ENCODE results near the gene ANKRD42. TPM values are rescaled to one million over a fixed set of nuclear protein-coding genes. Genes with fewer than 3 reads are reported as not detected.

The ANKRD42 gene
- total RNA-seq, 1 donor from 2014 or later, result 11.5 TPM

DNA sequence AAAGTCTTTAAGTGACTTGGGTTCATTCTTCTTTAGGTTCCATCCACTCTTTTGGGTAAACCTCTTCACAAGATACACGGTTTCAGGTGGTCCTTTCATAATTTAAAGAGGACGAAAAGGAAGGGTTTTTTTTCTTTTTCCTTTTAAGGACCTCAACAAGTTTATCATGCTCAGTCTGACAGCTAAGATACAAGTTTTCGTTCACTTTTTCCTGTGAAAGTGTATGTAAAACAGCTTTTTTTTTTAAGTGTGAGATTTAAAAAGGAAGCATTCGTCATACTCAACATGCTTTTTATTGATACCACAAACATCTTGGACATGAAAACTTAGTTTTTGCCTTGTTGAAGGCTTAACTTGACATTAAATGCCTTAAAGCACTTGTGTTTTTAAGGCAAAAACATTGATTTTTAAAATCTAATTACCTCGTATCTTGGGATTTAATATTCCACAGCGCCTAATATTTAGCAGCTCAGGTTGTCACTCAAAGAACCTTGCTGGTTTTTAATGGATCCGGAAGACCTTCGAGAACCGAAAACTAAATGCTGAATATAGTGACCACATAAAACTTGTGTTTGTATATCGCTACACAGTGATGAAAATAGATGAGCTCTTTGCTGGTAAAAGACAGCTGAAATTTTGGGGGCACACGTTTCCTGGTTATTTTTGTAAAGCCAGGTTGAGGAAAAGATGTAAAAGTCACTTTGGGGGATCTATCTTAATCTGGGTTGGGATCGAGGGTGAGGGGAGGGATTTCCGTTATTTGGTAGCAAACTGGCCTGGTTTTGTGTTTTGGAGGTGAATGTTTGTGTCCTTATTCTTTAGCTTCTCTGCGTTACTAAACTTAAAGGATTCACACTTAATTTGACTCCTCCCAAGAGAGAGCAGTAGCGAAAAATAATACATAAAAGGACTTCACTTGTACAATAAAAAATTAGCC lies 34.3 kb upstream of the ANKRD42 start:
- Histone ChIP-seq H3K27me3 (ENCODE audit: control insufficient read depth, insufficient read depth, low read length) (no peaks in the 10 kb centered on the region), H3K4me3 (ENCODE audit: low read depth, low read length) (peak overlapping the region; percentile 51), H3K36me3 (ENCODE audit: control insufficient read depth, insufficient read depth, low read length) (no peaks in the 10 kb centered on the region)
- TF ChIP-seq, protein P1, sequence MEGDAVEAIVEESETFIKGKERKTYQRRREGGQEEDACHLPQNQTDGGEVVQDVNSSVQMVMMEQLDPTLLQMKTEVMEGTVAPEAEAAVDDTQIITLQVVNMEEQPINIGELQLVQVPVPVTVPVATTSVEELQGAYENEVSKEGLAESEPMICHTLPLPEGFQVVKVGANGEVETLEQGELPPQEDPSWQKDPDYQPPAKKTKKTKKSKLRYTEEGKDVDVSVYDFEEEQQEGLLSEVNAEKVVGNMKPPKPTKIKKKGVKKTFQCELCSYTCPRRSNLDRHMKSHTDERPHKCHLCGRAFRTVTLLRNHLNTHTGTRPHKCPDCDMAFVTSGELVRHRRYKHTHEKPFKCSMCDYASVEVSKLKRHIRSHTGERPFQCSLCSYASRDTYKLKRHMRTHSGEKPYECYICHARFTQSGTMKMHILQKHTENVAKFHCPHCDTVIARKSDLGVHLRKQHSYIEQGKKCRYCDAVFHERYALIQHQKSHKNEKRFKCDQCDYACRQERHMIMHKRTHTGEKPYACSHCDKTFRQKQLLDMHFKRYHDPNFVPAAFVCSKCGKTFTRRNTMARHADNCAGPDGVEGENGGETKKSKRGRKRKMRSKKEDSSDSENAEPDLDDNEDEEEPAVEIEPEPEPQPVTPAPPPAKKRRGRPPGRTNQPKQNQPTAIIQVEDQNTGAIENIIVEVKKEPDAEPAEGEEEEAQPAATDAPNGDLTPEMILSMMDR (IDR thresholded peaks at IDR 0.05; ENCODE audit: insufficient read depth, low read length, poor library complexity, severe bottlenecking), result no peak
- no peak for DNase-seq (ENCODE audit: low read depth)

DNA sequence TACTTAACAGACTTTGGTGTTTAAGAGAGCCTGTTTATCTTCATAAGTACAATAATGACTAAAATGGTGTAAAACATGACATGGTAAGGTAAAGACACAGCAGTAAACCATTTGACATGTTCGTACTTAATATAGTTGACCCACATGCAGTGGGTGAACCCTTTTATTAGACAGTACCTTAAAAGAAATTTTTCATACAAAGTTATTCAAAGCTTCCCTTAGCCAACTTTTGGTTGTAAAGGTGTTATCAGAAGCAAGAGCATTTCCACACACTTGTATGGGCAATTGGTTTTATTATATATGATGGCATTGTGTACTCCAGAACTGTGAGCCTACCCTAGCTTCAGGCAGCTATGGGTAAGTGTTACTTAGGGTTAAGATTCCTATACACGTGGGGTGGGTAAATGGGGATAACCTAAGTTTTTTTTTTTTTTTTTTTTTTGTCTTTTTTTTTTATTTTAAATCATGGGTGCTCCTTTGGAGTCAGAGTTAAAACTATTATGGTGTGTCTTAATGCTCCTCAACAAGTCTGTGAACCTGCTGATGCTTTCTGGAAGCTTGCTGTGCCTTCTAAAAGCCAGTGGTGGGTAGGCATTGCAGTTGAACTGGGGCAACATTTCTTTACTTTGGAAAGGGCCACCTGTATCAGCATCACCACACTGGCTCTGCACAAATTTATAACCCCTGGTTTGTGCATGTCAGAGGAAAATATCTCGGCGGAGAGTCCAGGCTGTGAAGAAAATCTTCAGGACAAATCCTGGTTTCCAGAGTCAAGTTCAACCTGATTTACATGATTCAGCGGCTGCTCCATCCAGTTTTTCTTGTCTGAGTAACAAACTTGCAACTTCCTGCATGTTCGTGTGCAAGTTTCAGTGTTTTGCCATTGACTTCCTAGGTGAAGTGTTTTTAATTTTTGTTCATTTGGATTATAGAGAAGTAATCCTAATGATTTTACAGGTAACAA lies 33.3 kb upstream of the ANKRD42 start:
- DNase-seq (ENCODE audit: low read depth), result no peak
- H3K36me3 ChIP-seq (ENCODE audit: control insufficient read depth, insufficient read depth, low read length), result no peaks in the 10 kb centered on the region
- peak overlapping the region; percentile 51 for H3K4me3 ChIP-seq (ENCODE audit: low read depth, low read length)
- H3K27me3 ChIP-seq (ENCODE audit: control insufficient read depth, insufficient read depth, low read length), result no peaks in the 10 kb centered on the region
- TF ChIP-seq, protein P1 (IDR thresholded peaks at IDR 0.05; ENCODE audit: insufficient read depth, low read length, poor library complexity, severe bottlenecking), result no peak

DNA sequence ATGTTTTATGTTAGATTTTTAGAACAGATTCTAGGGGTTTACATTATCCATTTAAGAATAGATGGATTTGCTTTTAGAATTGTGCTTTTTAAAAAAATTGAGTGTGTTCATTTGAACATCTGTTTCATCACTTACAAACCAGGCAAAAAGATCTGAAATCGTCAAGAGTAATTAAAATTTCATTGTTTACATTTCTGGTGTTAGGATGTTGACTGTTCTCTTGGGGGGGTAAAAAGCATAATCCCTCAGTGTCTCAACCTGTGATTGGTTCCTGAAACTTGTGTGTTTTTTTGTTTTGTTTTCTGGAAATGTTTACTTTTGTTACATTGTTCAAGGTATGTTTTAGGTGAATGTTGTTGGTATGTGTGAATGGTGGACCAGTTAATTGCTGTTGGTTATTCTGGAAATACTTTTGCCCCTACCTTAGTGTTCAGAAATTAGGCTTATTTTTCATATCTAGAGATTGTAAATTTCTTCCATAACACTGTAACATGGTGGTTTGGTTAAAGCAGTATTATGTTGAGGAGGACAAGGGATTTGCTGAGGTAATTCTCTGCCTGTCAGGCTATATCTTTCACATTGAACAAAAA lies 31.8 kb upstream of the ANKRD42 start:
- no peaks in the 10 kb centered on the region for H3K36me3 ChIP-seq (ENCODE audit: control insufficient read depth, insufficient read depth, low read length)
- no peak overlapping the region for H3K4me3 ChIP-seq (ENCODE audit: low read depth, low read length)
- H3K27me3 ChIP-seq (ENCODE audit: control insufficient read depth, insufficient read depth, low read length), result no peaks in the 10 kb centered on the region
- TF ChIP-seq, protein P1 (IDR thresholded peaks at IDR 0.05; ENCODE audit: insufficient read depth, low read length, poor library complexity, severe bottlenecking), result no peak
- no peak for DNase-seq (ENCODE audit: low read depth)

DNA sequence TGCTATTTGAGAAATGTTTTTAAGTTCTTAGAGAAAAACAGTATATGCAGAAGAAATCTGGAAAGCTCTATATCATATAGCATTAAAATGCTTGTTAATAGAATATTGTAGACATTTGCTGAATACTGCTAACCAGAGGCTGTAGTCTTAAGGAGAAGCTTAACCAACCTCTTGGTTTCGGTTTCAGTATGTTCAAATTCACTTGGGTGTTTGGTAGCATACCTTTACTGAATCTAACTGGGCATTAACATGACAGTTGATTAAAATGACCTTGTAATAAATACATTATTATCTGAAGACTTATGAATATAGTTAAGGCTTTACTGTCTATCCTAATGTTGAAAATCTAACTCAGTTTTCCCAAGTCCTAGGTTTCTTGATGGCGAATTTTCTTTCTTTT lies 31.1 kb upstream of the ANKRD42 start:
- Histone ChIP-seq H3K4me3 (ENCODE audit: low read depth, low read length) (no peak overlapping the region), H3K27me3 (ENCODE audit: control insufficient read depth, insufficient read depth, low read length) (no peaks in the 10 kb centered on the region), H3K36me3 (ENCODE audit: control insufficient read depth, insufficient read depth, low read length) (no peaks in the 10 kb centered on the region)
- DNase-seq (ENCODE audit: low read depth), result no peak
- TF ChIP-seq, protein P1 (IDR thresholded peaks at IDR 0.05; ENCODE audit: insufficient read depth, low read length, poor library complexity, severe bottlenecking), result no peak

DNA sequence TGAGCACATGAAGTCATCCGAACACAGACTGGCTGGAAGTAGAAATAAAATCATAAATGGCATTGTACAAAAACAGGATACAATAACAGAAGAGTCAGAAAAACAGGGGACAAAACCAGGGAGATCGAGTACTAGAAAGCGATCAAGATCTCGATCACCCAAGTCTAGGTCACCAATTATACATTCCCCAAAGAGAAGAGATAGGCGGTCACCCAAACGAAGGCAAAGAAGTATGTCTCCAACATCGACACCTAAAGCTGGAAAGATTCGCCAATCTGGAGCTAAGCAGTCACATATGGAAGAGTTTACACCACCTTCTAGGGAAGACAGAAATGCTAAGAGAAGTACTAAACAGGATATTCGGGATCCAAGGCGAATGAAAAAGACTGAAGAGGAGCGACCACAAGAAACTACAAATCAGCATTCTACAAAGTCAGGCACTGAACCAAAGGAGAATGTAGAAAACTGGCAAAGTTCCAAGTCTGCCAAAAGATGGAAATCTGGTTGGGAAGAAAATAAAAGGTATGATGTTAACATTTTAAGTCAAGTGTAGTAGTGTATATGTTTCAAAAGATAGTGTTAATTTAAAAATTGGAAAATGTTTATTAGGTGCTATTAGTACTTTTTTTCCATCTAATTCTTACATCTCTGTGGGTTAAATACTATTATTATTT lies 27.2 kb upstream of the ANKRD42 start:
- Histone ChIP-seq H3K36me3 (ENCODE audit: control insufficient read depth, insufficient read depth, low read length) (peaks cover 3% of the 10 kb centered on the region), H3K27me3 (ENCODE audit: control insufficient read depth, insufficient read depth, low read length) (no peaks in the 10 kb centered on the region), H3K4me3 (ENCODE audit: low read depth, low read length) (no peak overlapping the region)
- TF ChIP-seq, protein P1 (IDR thresholded peaks at IDR 0.05; ENCODE audit: insufficient read depth, low read length, poor library complexity, severe bottlenecking), result no peak
- no peak for DNase-seq (ENCODE audit: low read depth)

Measured in kidney epithelial cell (primary cell).